IMR-90 (cell line): ENCODE data around the gene GALNT13. TPM values are rescaled to one million over a fixed set of nuclear protein-coding genes. Genes with fewer than 3 reads are reported as not detected.

Experiments used
- ATAC-seq: fragments of 200-7000 bp; cut with Tn5 transposase; 2 replicates; pipeline ENCODE4 v1.9.1; 2020; ENCODE audit warnings: low read depth, mild to moderate bottlenecking, moderate library complexity
- BruUV-seq: library from RNA; stranded (reverse); fragments of 400-500 nt; replicated peaks from 2 replicates; lab custom pipeline; 2021; lab: Mats Ljungman, UMichigan
- CTCF ChIA-PET: fragments of 300-600 bp; formaldehyde crosslinking; extraction: SDS; loops from one replicate; lab custom pipeline; 2021; ENCODE audit warnings: antibody characterized with exemption; lab: Yijun Ruan, JAX
- POLR2A ChIA-PET: fragments of 300-600 bp; sonication (Branson Sonifier 250); formaldehyde crosslinking; loops from one replicate; lab custom pipeline; 2022; ENCODE audit warnings: antibody characterized with exemption; ENCODE audit not compliant: unreplicated experiment; lab: Charles Lee
- DNase-seq: peaks from one replicate; pipeline ENCODE4 v3.0.0; 2013
- H2AFZ ChIP-seq: replicated peaks from 2 replicates; pipeline ENCODE3; 2013; ENCODE audit warnings: low read length, mild to moderate bottlenecking; ENCODE audit not compliant: poor library complexity
- H2AK5ac ChIP-seq: 2 replicates; pipeline ENCODE4 v1.6.1; 2013; ENCODE audit warnings: low read depth, low read length, inconsistent platforms
- H2AK9ac ChIP-seq: replicated peaks from 2 replicates; pipeline ENCODE3; 2013; ENCODE audit warnings: mild to moderate bottlenecking, low read depth, low read length, moderate library complexity; ENCODE audit not compliant: poor library complexity
- H2BK120ac ChIP-seq: 2 replicates; pipeline ENCODE4 v1.6.1; 2013; ENCODE audit warnings: low read depth, low read length, inconsistent platforms
- H2BK15ac ChIP-seq: 3 replicates; pipeline ENCODE4 v1.6.1; 2013; ENCODE audit warnings: low read depth, low read length, inconsistent platforms
- H2BK20ac ChIP-seq: 2 replicates; pipeline ENCODE4 v1.6.1; 2013; ENCODE audit warnings: low read depth, mild to moderate bottlenecking, inconsistent platforms, low read length, moderate library complexity
- H2BK5ac ChIP-seq: 2 replicates; pipeline ENCODE4 v1.6.1; 2013; ENCODE audit warnings: mild to moderate bottlenecking, low read depth, low read length, inconsistent platforms; ENCODE audit not compliant: poor library complexity, severe bottlenecking
- H3K14ac ChIP-seq: replicated peaks from 2 replicates; pipeline ENCODE4 v1.6.1; 2013; ENCODE audit warnings: low read depth, low read length, inconsistent platforms
- H3K18ac ChIP-seq: 2 replicates; pipeline ENCODE4 v1.6.1; 2013; ENCODE audit warnings: low read depth, low read length, control low read depth
- H3K23ac ChIP-seq: 2 replicates; pipeline ENCODE4 v1.6.1; 2013; ENCODE audit warnings: low read depth, low read length, inconsistent platforms
- H3K27ac ChIP-seq: 2 replicates; pipeline ENCODE4 v1.5.1; 2013; ENCODE audit warnings: mild to moderate bottlenecking, control low read depth, low read length; ENCODE audit not compliant: insufficient read depth
- H3K27me3 ChIP-seq: 2 replicates; pipeline ENCODE4 v1.6.1; 2013; ENCODE audit warnings: low read length; ENCODE audit not compliant: control insufficient read depth, insufficient read depth
- H3K36me3 ChIP-seq: 2 replicates; pipeline ENCODE4 v1.6.1; 2013; ENCODE audit warnings: low read length, mixed read lengths; ENCODE audit not compliant: control insufficient read depth, insufficient read depth
- H3K4ac ChIP-seq: 2 replicates; pipeline ENCODE4 v1.6.1; 2013; ENCODE audit warnings: low read depth, low read length, inconsistent platforms
- H3K4me1 ChIP-seq: 2 replicates; pipeline ENCODE4 v1.6.1; 2013; ENCODE audit warnings: low read length, mixed read lengths; ENCODE audit not compliant: control insufficient read depth, insufficient read depth
- H3K4me2 ChIP-seq: 2 replicates; pipeline ENCODE4 v1.6.1; 2013; ENCODE audit warnings: low read depth, mild to moderate bottlenecking, control low read depth, low read length, moderate library complexity
- H3K4me3 ChIP-seq: 2 replicates; pipeline ENCODE4 v1.5.1; 2013; ENCODE audit warnings: low read depth, mild to moderate bottlenecking, control low read depth, low read length, moderate library complexity; ENCODE audit not compliant: insufficient read depth
- H3K56ac ChIP-seq: 2 replicates; pipeline ENCODE4 v1.6.1; 2013; ENCODE audit warnings: low read length, inconsistent platforms; ENCODE audit not compliant: insufficient read depth; ENCODE audit errors: extremely low read depth
- H3K79me1 ChIP-seq, 2 experiments: 2 replicates each; pipeline ENCODE4 v1.6.1; 2013; ENCODE audit warnings: low read length in 2 of 2, inconsistent platforms in 1 of 2, low read depth in 1 of 2
- H3K9ac ChIP-seq: 2 replicates; pipeline ENCODE4 v1.6.1; 2013; ENCODE audit warnings: low read depth, low read length, control low read depth
- H3K9me1 ChIP-seq: 2 replicates; pipeline ENCODE4 v1.6.1; 2013; ENCODE audit warnings: low read length, inconsistent platforms; ENCODE audit not compliant: insufficient read depth
- H3K9me3 ChIP-seq: 2 replicates; pipeline ENCODE4 v1.6.1; 2013; ENCODE audit warnings: low read length; ENCODE audit not compliant: control insufficient read depth, insufficient read depth
- H4K20me1 ChIP-seq: 2 replicates; pipeline ENCODE4 v1.6.1; 2013; ENCODE audit warnings: low read length, inconsistent platforms; ENCODE audit not compliant: insufficient read depth
- H4K5ac ChIP-seq: 2 replicates; pipeline ENCODE4 v1.6.1; 2013; ENCODE audit warnings: mild to moderate bottlenecking, low read depth, low read length, control low read depth
- H4K8ac ChIP-seq, 2 experiments: 2 replicates each; pipeline ENCODE4 v1.6.1; 2013; ENCODE audit warnings: low read depth in 2 of 2, low read length in 2 of 2, control low read depth in 1 of 2, inconsistent platforms in 1 of 2
- H4K91ac ChIP-seq: 2 replicates; pipeline ENCODE4 v1.6.1; 2013; ENCODE audit warnings: low read depth, low read length, inconsistent platforms; ENCODE audit not compliant: insufficient read depth
- BHLHE40 ChIP-seq: fragments of 150-350 bp; IDR thresholded peaks from 2 replicates; pipeline ENCODE4 v1.6.1; 2016; ENCODE audit warnings: mild to moderate bottlenecking, low read depth, low read length
- MAFK ChIP-seq: IDR thresholded peaks from 2 replicates; pipeline ENCODE4 v1.6.1; 2012; ENCODE audit warnings: low read depth, low read length, improper control_type of control experiment
- MAZ ChIP-seq: IDR thresholded peaks from 2 replicates; pipeline ENCODE4 v1.6.1; 2012; ENCODE audit warnings: low read depth, mild to moderate bottlenecking, low read length, improper control_type of control experiment, moderate library complexity, borderline replicate concordance
- RCOR1 ChIP-seq: IDR thresholded peaks from 2 replicates; pipeline ENCODE4 v1.6.1; 2012; ENCODE audit warnings: mild to moderate bottlenecking, low read length, improper control_type of control experiment; ENCODE audit not compliant: insufficient replicate concordance
- RFX5 ChIP-seq: IDR thresholded peaks from 2 replicates; pipeline ENCODE4 v1.8.0; 2012; ENCODE audit warnings: low read depth, mild to moderate bottlenecking, low read length, moderate library complexity
- WGBS, 2 experiments: methylation state at CpG; one replicate each; pipeline versions ENCODE4 v1.1.5 to v1.1.7; 2013; ENCODE audit warnings: missing lambda C conversion rate in 2 of 2; ENCODE audit not compliant: insufficient read length in 1 of 2; ENCODE audit errors: extremely low coverage in 2 of 2; 5-methylcytosine and 5-hydroxymethylcytosine counted together
- dilution Hi-C: fragments of 300-500 bp; cut with HindIII; formaldehyde crosslinking; loops from one replicate; pipeline ENCODE4 v1.14.3; 2018; ENCODE audit warnings: low sequenced_read_pairs; ENCODE audit not compliant: unreplicated experiment
- in situ Hi-C: fragments of 300-500 bp; cut with MboI; formaldehyde crosslinking; loops from 3 replicates; pipeline ENCODE4 v1.14.3; 2019; ENCODE audit warnings: low sequenced_read_pairs, inconsistent platforms, mixed read lengths
- intact Hi-C: fragments of 100-400 bp; cut with micrococcal nuclease; formaldehyde crosslinking; loops from 2 replicates; pipeline ENCODE4 v1.10.0; 2022
- polyA plus RNA-seq, 3 experiments: library from polyadenylated mRNA; depleted of rRNA; stranded (reverse); fragments of >200 nt; gene quantifications; 2 replicates each; pipeline ENCODE4 v1.2.3, GENCODE V29; 2012; ENCODE audit warnings: low replicate concordance in 1 of 3
- total RNA-seq: library from RNA; depleted of rRNA; stranded (reverse); fragments of >200 nt; gene quantifications from 2 replicates; pipeline ENCODE4 v1.2.3, GENCODE V29; 2012
- TF ChIP-seq, protein P1 (sequence below): fragments of 150-350 bp; IDR thresholded peaks from 2 replicates; pipeline ENCODE4 v1.6.1; 2016; ENCODE audit warnings: low read depth, mild to moderate bottlenecking, low read length, moderate library complexity, borderline replicate concordance
- TF ChIP-seq, protein P2 (sequence below): conservative IDR thresholded peaks from 2 replicates; pipeline ENCODE4 v1.5.1; 2012; ENCODE audit warnings: mild to moderate bottlenecking, low read depth, low read length, improper control_type of control experiment

GALNT13 gene
- total and polyA plus RNA-seq, 2 of the 4 experiments (the other 2 are of a cell fraction) = 0.03 TPM; not detected in 1

DNA sequence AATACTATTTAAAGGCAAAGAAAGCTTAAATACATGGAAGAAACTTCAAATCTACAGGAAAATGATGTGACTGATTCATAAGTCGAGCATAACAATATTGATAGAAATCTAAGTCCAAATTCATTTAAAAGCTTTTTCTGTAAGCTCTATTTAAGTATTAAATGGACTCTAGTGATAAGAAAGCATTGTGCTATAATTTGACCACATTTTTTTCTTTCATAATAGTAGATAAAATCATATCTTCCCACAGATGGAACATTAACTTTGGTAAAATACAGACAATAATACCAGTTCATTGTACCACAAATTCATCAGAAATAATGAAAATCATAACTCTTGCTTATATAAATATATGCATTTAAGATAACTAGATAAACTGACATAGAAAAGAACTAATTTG, 366.5 kb downstream of the GALNT13 start:
- intact Hi-C loops = no loop called here
- Histone ChIP-seq H4K20me1 (no peaks in the 10 kb centered on the region), H2BK5ac (no peak overlapping the region), H3K18ac (no peak overlapping the region), H4K91ac (no peak overlapping the region), H2AK5ac (no peak overlapping the region), H2BK15ac (no peak overlapping the region), H3K23ac (no peak overlapping the region), H3K9ac (no peak overlapping the region), H3K79me1 (no peaks in the 10 kb centered on the region), H2BK20ac (no peak overlapping the region), H3K27ac (no peak overlapping the region), H3K14ac (no peak overlapping the region), H3K56ac (no peak overlapping the region), H3K9me3 (peaks cover 9% of the 10 kb centered on the region), H3K27me3 (no peaks in the 10 kb centered on the region), H4K5ac (no peak overlapping the region), H4K8ac (no peak overlapping the region), H2BK120ac (no peak overlapping the region), H3K36me3 (no peaks in the 10 kb centered on the region), H2AFZ (no peak overlapping the region), H2AK9ac (no peak overlapping the region), H3K4ac (no peak overlapping the region), H3K4me3 (no peak overlapping the region), H3K4me1 (no peaks in the 10 kb centered on the region), H3K9me1 (no peaks in the 10 kb centered on the region), H3K4me2 (no peak overlapping the region)
- in situ Hi-C loops = no loop called here
- CTCF ChIA-PET = no interaction called here
- DNase-seq (no peak), ATAC-seq (no peak)
- dilution Hi-C loops = no loop called here
- POLR2A ChIA-PET = no interaction called here
- BruUV-seq = no TSS peak
- TF ChIP-seq RFX5 = no peak
- no peak for TF ChIP-seq BHLHE40
- TF ChIP-seq MAFK = no peak
- TF ChIP-seq RCOR1 = no peak
- no peak for TF ChIP-seq MAZ
- TF ChIP-seq, protein P1, sequence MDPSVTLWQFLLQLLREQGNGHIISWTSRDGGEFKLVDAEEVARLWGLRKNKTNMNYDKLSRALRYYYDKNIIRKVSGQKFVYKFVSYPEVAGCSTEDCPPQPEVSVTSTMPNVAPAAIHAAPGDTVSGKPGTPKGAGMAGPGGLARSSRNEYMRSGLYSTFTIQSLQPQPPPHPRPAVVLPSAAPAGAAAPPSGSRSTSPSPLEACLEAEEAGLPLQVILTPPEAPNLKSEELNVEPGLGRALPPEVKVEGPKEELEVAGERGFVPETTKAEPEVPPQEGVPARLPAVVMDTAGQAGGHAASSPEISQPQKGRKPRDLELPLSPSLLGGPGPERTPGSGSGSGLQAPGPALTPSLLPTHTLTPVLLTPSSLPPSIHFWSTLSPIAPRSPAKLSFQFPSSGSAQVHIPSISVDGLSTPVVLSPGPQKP = no peak
- TF ChIP-seq, protein P2, sequence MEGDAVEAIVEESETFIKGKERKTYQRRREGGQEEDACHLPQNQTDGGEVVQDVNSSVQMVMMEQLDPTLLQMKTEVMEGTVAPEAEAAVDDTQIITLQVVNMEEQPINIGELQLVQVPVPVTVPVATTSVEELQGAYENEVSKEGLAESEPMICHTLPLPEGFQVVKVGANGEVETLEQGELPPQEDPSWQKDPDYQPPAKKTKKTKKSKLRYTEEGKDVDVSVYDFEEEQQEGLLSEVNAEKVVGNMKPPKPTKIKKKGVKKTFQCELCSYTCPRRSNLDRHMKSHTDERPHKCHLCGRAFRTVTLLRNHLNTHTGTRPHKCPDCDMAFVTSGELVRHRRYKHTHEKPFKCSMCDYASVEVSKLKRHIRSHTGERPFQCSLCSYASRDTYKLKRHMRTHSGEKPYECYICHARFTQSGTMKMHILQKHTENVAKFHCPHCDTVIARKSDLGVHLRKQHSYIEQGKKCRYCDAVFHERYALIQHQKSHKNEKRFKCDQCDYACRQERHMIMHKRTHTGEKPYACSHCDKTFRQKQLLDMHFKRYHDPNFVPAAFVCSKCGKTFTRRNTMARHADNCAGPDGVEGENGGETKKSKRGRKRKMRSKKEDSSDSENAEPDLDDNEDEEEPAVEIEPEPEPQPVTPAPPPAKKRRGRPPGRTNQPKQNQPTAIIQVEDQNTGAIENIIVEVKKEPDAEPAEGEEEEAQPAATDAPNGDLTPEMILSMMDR = no peak
- no CpG with 5 or more reads among the region's 1 CpG for WGBS, 2 experiments
